Stomach (tissue), 9 donors: ENCODE results near the gene CTNND2. TPM values are rescaled to one million over a fixed set of nuclear protein-coding genes. Genes with fewer than 3 reads are reported as not detected.

Experiments used
- DNase-seq, 2 donors: peaks; one replicate each; pipeline versions ENCODE4 v3.0.0 to v3.0.0-alpha.2; 2013 to 2019
- H3K27ac ChIP-seq, 5 donors: fragments of 200-600 bp in 4 of 5; sonication (generic) in 4 of 5; one replicate each; pipeline ENCODE4 v1.5.1; 2013 to 2019; ENCODE audit warnings: mild to moderate bottlenecking in 1 of 5, moderate library complexity in 1 of 5
- H3K27me3 ChIP-seq, 3 donors: fragments of 200-600 bp; sonication (generic); one replicate each; pipeline ENCODE4 v1.5.1; 2017 to 2019; ENCODE audit warnings: mixed run types in 1 of 3
- H3K36me3 ChIP-seq, 4 donors: fragments of 200-600 bp; sonication (generic); 1 replicate in 3 of 4; 2 replicates in 1 of 4; pipeline ENCODE4 v1.5.1; 2016 to 2019
- H3K4me1 ChIP-seq, 4 donors: fragments of 200-600 bp; sonication (generic); one replicate each; pipeline ENCODE4 v1.5.1; 2016 to 2019
- H3K4me3 ChIP-seq, 4 donors: fragments of 200-600 bp; sonication (generic) in 3 of 4; one replicate each; pipeline ENCODE4 v1.5.1; 2016 to 2019; ENCODE audit warnings: mild to moderate bottlenecking in 1 of 4
- H3K9me3 ChIP-seq, 4 donors: fragments of 200-600 bp; sonication (generic); one replicate each; pipeline ENCODE4 v1.5.1; 2016 to 2019
- CTCF ChIP-seq, 7 experiments: fragments of 450-650 bp in 4 of 7; fragments of 200-600 bp in 3 of 7; sonication (generic) in 3 of 7; IDR thresholded peaks; one replicate each; pipeline ENCODE4 v1.5.1; 2016 to 2019; ENCODE audit warnings: antibody characterized with exemption in 7 of 7, control low read depth in 2 of 7, mild to moderate bottlenecking in 1 of 7
- EP300 ChIP-seq: sonication (generic); formaldehyde crosslinking; IDR thresholded peaks from one replicate; pipeline ENCODE4 v1.6.1; 2017; ENCODE audit warnings: antibody characterized with exemption
- POLR2A ChIP-seq, 4 donors: fragments of 450-650 bp; IDR thresholded peaks; one replicate each; pipeline ENCODE4 v1.6.1; 2016; ENCODE audit warnings: antibody characterized with exemption in 4 of 4, control low read depth in 2 of 4, mild to moderate bottlenecking in 1 of 4, moderate library complexity in 1 of 4
- POLR2AphosphoS5 ChIP-seq, 3 donors: sonication (generic); formaldehyde crosslinking; IDR thresholded peaks; one replicate each; pipeline ENCODE4 v1.6.1; 2016; ENCODE audit warnings: antibody characterized with exemption in 3 of 3
- WGBS, 5 donors: extraction: QIAGEN DNeasy Blood & Tissue Kit in 3 of 5; methylation state at CpG; one replicate each; pipeline versions ENCODE4 v1.1.5 to v1.1.7; 2013 to 2018; 5-methylcytosine and 5-hydroxymethylcytosine counted together
- intact Hi-C: fragments of 100-400 bp; cut with DNase I; formaldehyde crosslinking; loops from one replicate; pipeline ENCODE4 v1.15.1; 2023; ENCODE audit warnings: low total_unique reads
- polyA plus RNA-seq, 3 donors: library from polyadenylated mRNA; stranded (reverse); fragments of 200-250 nt; gene quantifications; one replicate each; pipeline ENCODE4 v1.2.3, GENCODE V29; 2013
- total RNA-seq, 5 donors: library from RNA; depleted of rRNA; stranded (reverse); fragments of >200 nt; gene quantifications; one replicate each; pipeline versions ENCODE4 v1.1.0 to v1.2.3, GENCODE V29; 2014 to 2016
- donor health status: healthy with polysubstance abuse.
- donor health status: Bipolar disorder and iron deficiency.
- donor health status: healthy.

The CTNND2 gene
- total and polyA plus RNA-seq, 8 donors = 0.29 to 3.4 (median 2.0) TPM; not detected in 2

GRCh38 chr5:11579351-11579750 lies 324.9 kb downstream of the CTNND2 start:
- TF ChIP-seq POLR2AphosphoS5 (IDR thresholded peaks at IDR 0.05) = no peak
- no peak for TF ChIP-seq POLR2A (IDR thresholded peaks at IDR 0.05)
- TF ChIP-seq CTCF (IDR thresholded peaks at IDR 0.05) = no peak
- no peak for TF ChIP-seq EP300
- no peaks in the 10 kb centered on the region for H3K36me3 ChIP-seq
- H3K9me3 ChIP-seq = no peaks in the 10 kb centered on the region
- no peak overlapping the region for H3K27ac ChIP-seq
- DNase-seq = no peak
- H3K4me1 ChIP-seq = no peaks in the 10 kb centered on the region
- no peak overlapping the region for H3K4me3 ChIP-seq
- intact Hi-C loops = no loop called here
- WGBS, 5 donors = 84 to 91% (median 86%) methylated on average over 4 of the region's 4 CpGs
- no peaks in the 10 kb centered on the region for H3K27me3 ChIP-seq

GRCh38 chr5:11574787-11575186 lies 329.5 kb downstream of the CTNND2 start:
- 82 to 95% (median 91%) methylated on average over 2 of the region's 2 CpGs for WGBS, 5 donors
- H3K4me1 ChIP-seq = no peaks in the 10 kb centered on the region
- H3K27me3 ChIP-seq = no peaks in the 10 kb centered on the region
- TF ChIP-seq POLR2AphosphoS5 (IDR thresholded peaks at IDR 0.05) = no peak
- TF ChIP-seq CTCF (IDR thresholded peaks at IDR 0.05) = no peak
- TF ChIP-seq POLR2A (IDR thresholded peaks at IDR 0.05) = no peak
- TF ChIP-seq EP300 = no peak
- no peak overlapping the region for H3K4me3 ChIP-seq
- no peaks in the 10 kb centered on the region for H3K9me3 ChIP-seq
- no peak for DNase-seq
- no peak overlapping the region for H3K27ac ChIP-seq
- intact Hi-C loops = no loop called here
- no peaks in the 10 kb centered on the region for H3K36me3 ChIP-seq

- no peak for DNase-seq
- 58 to 73% (median 73%) methylated on average over 5 of the region's 5 CpGs for whole genome bisulfite sequencing, 5 donors
- Histone ChIP-seq H3K36me3 (no peaks in the 10 kb centered on the region), H3K4me1 (no peaks in the 10 kb centered on the region), H3K27ac (no peak overlapping the region), H3K27me3 (no peaks in the 10 kb centered on the region), H3K9me3 (no peaks in the 10 kb centered on the region), H3K4me3 (no peak overlapping the region)
- intact Hi-C loops = no loop called here
- no peak for TF ChIP-seq EP300
- no peak for TF ChIP-seq POLR2A (IDR thresholded peaks at IDR 0.05)
- no peak for TF ChIP-seq POLR2AphosphoS5 (IDR thresholded peaks at IDR 0.05)
- TF ChIP-seq CTCF (IDR thresholded peaks at IDR 0.05) = no peak
Measured at GRCh38 chr5:11573140-11573992, 330.9 kb downstream of the CTNND2 start.

GRCh38 chr5:11564706-11565105 lies 339.5 kb downstream of the CTNND2 start:
- TF ChIP-seq CTCF (IDR thresholded peaks at IDR 0.05) (no peak), POLR2AphosphoS5 (IDR thresholded peaks at IDR 0.05) (no peak), EP300 (no peak), POLR2A (IDR thresholded peaks at IDR 0.05) (no peak)
- H3K9me3 ChIP-seq = no peaks in the 10 kb centered on the region
- H3K4me1 ChIP-seq = no peaks in the 10 kb centered on the region
- H3K4me3 ChIP-seq = no peak overlapping the region
- no peak overlapping the region for H3K27ac ChIP-seq
- intact Hi-C loops = no loop called here
- DNase-seq = no peak
- H3K36me3 ChIP-seq = no peaks in the 10 kb centered on the region
- 89 to 91% (median 90%) methylated on average over 12 of the region's 12 CpGs for WGBS, 5 donors
- H3K27me3 ChIP-seq = no peaks in the 10 kb centered on the region
